Gastroesophageal sphincter (tissue), 3 donors: ENCODE measurements around the gene MORN5.

Source experiments
- EP300 ChIP-seq: sonication (generic); formaldehyde crosslinking; IDR thresholded peaks from one replicate; pipeline ENCODE4 v1.6.1; 2017; ENCODE audit warnings: antibody characterized with exemption, mild to moderate bottlenecking
- POLR2A ChIP-seq, 2 donors: fragments of 450-650 bp; IDR thresholded peaks; one replicate each; pipeline ENCODE4 v1.6.1; 2017; ENCODE audit warnings: antibody characterized with exemption in 2 of 2, mild to moderate bottlenecking in 2 of 2, moderate library complexity in 1 of 2
- POLR2AphosphoS5 ChIP-seq: sonication (generic); formaldehyde crosslinking; IDR thresholded peaks from one replicate; pipeline ENCODE4 v1.6.1; 2017; ENCODE audit warnings: antibody characterized with exemption
- TF ChIP-seq, protein P1 (sequence below), 4 experiments: fragments of 200-600 bp in 2 of 4; fragments of 450-650 bp in 2 of 4; sonication (generic) in 1 of 4; IDR thresholded peaks; one replicate each; pipeline ENCODE4 v1.5.1; 2017 to 2019; ENCODE audit warnings: antibody characterized with exemption in 4 of 4, mild to moderate bottlenecking in 2 of 4, moderate library complexity in 2 of 4

DNA sequence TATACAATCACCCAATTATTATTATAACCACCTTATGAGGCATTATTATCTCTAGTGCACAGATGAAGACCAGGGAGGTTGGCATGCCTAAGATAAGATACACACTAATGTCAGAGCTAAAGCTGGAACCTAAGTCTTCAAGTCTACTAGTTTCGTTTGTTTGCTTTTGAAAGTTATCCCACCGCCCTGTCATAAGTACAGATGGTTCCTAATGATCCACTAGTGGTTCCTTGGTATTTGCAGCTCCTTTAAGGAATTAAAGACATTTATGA, 14.2 kb upstream of the MORN5 start:
- TF ChIP-seq, protein P1, sequence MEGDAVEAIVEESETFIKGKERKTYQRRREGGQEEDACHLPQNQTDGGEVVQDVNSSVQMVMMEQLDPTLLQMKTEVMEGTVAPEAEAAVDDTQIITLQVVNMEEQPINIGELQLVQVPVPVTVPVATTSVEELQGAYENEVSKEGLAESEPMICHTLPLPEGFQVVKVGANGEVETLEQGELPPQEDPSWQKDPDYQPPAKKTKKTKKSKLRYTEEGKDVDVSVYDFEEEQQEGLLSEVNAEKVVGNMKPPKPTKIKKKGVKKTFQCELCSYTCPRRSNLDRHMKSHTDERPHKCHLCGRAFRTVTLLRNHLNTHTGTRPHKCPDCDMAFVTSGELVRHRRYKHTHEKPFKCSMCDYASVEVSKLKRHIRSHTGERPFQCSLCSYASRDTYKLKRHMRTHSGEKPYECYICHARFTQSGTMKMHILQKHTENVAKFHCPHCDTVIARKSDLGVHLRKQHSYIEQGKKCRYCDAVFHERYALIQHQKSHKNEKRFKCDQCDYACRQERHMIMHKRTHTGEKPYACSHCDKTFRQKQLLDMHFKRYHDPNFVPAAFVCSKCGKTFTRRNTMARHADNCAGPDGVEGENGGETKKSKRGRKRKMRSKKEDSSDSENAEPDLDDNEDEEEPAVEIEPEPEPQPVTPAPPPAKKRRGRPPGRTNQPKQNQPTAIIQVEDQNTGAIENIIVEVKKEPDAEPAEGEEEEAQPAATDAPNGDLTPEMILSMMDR (IDR thresholded peaks at IDR 0.05), result no peak
- TF ChIP-seq POLR2A (IDR thresholded peaks at IDR 0.05), result no peak
- TF ChIP-seq POLR2AphosphoS5, result no peak
- no peak for TF ChIP-seq EP300
